BE2C (cell line): ENCODE results near the gene TPST1.
"Not testable (repeated sequence)": the region's sequence is repeated elsewhere in the genome, so short reads cannot be mapped to it uniquely, and the experiment has no call there.

Source experiments
- DNase-seq: peaks from one replicate; pipeline ENCODE4 v3.0.0-alpha.2; 2020
- H3K27me3 ChIP-seq: fragments of 250-450 bp; sonication (Bioruptor Pico); 2 replicates; pipeline ENCODE4 v1.5.1; 2020; ENCODE audit warnings: mild to moderate bottlenecking
- H3K36me3 ChIP-seq: fragments of 250-450 bp; sonication (Bioruptor Pico); 2 replicates; pipeline ENCODE4 v1.5.1; 2020; ENCODE audit warnings: mild to moderate bottlenecking
- H3K4me1 ChIP-seq: fragments of 250-450 bp; sonication (Bioruptor Pico); 2 replicates; pipeline ENCODE4 v1.5.1; 2020
- H3K4me3 ChIP-seq: 2 replicates; pipeline ENCODE4 v1.5.1; 2011; ENCODE audit warnings: low read depth, low read length
- H3K9me3 ChIP-seq: fragments of 250-450 bp; sonication (Bioruptor Pico); 2 replicates; pipeline ENCODE4 v1.5.1; 2020
- CTCF ChIP-seq: IDR thresholded peaks from 2 replicates; pipeline ENCODE4 v1.5.1; 2012; ENCODE audit warnings: mild to moderate bottlenecking, low read depth, low read length

Gene TPST1

GRCh38 chr7:66380272-66380888, 175.2 kb downstream of the TPST1 start:
- DNase-seq: no peak
- TF ChIP-seq CTCF: no peak
- Histone ChIP-seq H3K4me1 (no peaks in the 10 kb centered on the region), H3K4me3 (no peak overlapping the region), H3K36me3 (no peaks in the 10 kb centered on the region), H3K27me3 (no peaks in the 10 kb centered on the region), H3K9me3 (no peaks in the 10 kb centered on the region)

- not testable (repeated sequence) for DNase-seq, H3K4me1 ChIP-seq, H3K4me3 ChIP-seq, H3K9me3 ChIP-seq, H3K27me3 ChIP-seq, H3K36me3 ChIP-seq
These were observed 177.2 kb downstream of the TPST1 start for GRCh38 chr7:66382182-66382923.

GRCh38 chr7:66385191-66385905, 180.2 kb downstream of the TPST1 start:
- not testable (repeated sequence) for H3K4me3 ChIP-seq, H3K4me1 ChIP-seq, DNase-seq, H3K36me3 ChIP-seq, H3K9me3 ChIP-seq, H3K27me3 ChIP-seq

- H3K36me3 ChIP-seq: not testable (repeated sequence)
These were observed 190.0 kb downstream of the TPST1 start for GRCh38 chr7:66395128-66395571.

GRCh38 chr7:66396052-66396451, 190.9 kb downstream of the TPST1 start:
- H3K4me3 ChIP-seq, H3K36me3 ChIP-seq, DNase-seq: not testable (repeated sequence)

More at GRCh38 chr7:66395128-66395571, 190.0 kb downstream of the TPST1 start:
- not testable (repeated sequence) for H3K9me3 ChIP-seq, DNase-seq, H3K27me3 ChIP-seq, H3K4me1 ChIP-seq, H3K4me3 ChIP-seq

GRCh38 chr7:66398841-66399240, 193.7 kb downstream of the TPST1 start:
- not testable (repeated sequence) for H3K27me3 ChIP-seq, H3K4me3 ChIP-seq, H3K9me3 ChIP-seq, H3K36me3 ChIP-seq, H3K4me1 ChIP-seq, DNase-seq

More at GRCh38 chr7:66396052-66396451, 190.9 kb downstream of the TPST1 start:
- H3K27me3 ChIP-seq, H3K4me1 ChIP-seq, H3K9me3 ChIP-seq: not testable (repeated sequence)

- Histone ChIP-seq H3K36me3 (no peaks in the 10 kb centered on the region), H3K4me1 (no peaks in the 10 kb centered on the region), H3K9me3 (no peaks in the 10 kb centered on the region), H3K27me3 (no peaks in the 10 kb centered on the region), H3K4me3 (no peak overlapping the region)
- TF ChIP-seq CTCF: no peak
- no peak for DNase-seq
These were observed 194.4 kb downstream of the TPST1 start for GRCh38 chr7:66399566-66399965.

GRCh38 chr7:66400400-66400799, 195.3 kb downstream of the TPST1 start:
- Histone ChIP-seq H3K9me3 (no peaks in the 10 kb centered on the region), H3K36me3 (no peaks in the 10 kb centered on the region), H3K27me3 (no peaks in the 10 kb centered on the region), H3K4me3 (no peak overlapping the region), H3K4me1 (no peaks in the 10 kb centered on the region)
- TF ChIP-seq CTCF: no peak
- no peak for DNase-seq

GRCh38 chr7:66401126-66401525, 196.0 kb downstream of the TPST1 start:
- H3K4me3 ChIP-seq, DNase-seq, H3K27me3 ChIP-seq, H3K9me3 ChIP-seq, H3K4me1 ChIP-seq, H3K36me3 ChIP-seq: not testable (repeated sequence)

GRCh38 chr7:66401932-66402331, 196.8 kb downstream of the TPST1 start:
- not testable (repeated sequence) for H3K4me1 ChIP-seq, DNase-seq, H3K4me3 ChIP-seq, H3K27me3 ChIP-seq, H3K9me3 ChIP-seq, H3K36me3 ChIP-seq
